C4-2B (cell line): ENCODE data around the gene ODF2.
"Not testable (repeated sequence)": the region's sequence is repeated elsewhere in the genome, so short reads cannot be mapped to it uniquely, and the experiment has no call there.

Experiments
- H3K27ac ChIP-seq: fragments of 450-650 bp; 2 replicates; pipeline ENCODE4 v1.5.1; 2017
- ZFX ChIP-seq: fragments of 450-650 bp; IDR thresholded peaks from 2 replicates; pipeline ENCODE4 v1.6.1; 2017
- TF ChIP-seq, protein P1 (sequence below): fragments of 450-650 bp; conservative IDR thresholded peaks from 2 replicates; pipeline ENCODE4 v1.5.1; 2017; ENCODE audit warnings: mild to moderate bottlenecking

The ODF2 gene

DNA sequence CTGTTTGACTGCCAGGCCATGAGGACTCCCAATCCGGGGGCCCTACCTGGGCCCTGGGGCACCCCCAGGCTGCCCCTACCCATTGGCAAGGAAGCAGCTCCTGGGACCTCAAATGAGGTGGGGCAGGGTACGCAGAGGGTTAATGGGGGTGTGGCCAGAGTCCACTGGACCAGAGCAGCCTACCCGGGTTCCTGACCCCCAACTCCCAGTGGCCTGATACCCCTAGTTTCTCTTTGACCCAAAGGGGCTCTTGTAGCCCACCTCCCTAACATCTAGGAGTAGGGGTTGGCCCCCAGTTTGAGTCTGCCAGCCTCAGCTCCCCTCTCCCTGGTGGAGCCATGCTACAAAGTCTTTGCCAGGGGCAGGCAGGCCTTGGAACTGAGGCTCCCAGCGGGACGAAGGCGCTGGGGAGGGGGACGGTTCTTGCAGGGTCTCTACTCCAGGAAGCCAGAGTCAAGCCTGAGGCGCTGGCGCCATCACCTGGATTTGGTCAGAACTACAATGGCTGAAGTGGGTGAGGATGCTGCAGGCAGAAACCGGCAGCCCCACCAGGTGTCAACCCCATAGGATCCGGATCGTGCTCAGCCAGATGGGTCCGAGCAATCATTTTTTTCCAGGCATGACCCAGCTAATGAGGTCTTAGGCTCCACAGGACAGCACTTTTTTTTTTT is 43.6 kb upstream of the ODF2 start:
- H3K27ac ChIP-seq: no peak overlapping the region
- no peak for TF ChIP-seq ZFX
- TF ChIP-seq, protein P1, sequence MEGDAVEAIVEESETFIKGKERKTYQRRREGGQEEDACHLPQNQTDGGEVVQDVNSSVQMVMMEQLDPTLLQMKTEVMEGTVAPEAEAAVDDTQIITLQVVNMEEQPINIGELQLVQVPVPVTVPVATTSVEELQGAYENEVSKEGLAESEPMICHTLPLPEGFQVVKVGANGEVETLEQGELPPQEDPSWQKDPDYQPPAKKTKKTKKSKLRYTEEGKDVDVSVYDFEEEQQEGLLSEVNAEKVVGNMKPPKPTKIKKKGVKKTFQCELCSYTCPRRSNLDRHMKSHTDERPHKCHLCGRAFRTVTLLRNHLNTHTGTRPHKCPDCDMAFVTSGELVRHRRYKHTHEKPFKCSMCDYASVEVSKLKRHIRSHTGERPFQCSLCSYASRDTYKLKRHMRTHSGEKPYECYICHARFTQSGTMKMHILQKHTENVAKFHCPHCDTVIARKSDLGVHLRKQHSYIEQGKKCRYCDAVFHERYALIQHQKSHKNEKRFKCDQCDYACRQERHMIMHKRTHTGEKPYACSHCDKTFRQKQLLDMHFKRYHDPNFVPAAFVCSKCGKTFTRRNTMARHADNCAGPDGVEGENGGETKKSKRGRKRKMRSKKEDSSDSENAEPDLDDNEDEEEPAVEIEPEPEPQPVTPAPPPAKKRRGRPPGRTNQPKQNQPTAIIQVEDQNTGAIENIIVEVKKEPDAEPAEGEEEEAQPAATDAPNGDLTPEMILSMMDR: peak; percentile 36

DNA sequence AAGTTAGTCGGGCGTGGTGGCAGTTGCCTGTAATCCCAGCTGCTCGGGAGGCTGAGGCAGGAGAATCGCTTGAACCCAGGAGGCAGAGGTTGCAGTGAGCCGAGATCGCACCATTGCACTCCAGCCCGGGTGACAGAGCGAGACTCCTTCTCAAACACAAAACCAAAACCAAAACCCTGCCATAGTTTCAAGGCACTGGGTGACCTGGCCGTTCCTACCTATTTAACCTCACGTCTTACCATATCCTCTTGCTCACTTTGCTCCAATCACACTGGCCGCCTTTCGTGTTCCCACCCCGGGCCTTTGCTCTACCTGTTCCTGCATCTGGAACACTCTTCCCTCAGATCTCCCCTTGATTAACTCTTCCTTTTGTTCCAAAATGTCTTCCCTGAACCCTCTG is 42.1 kb upstream of the ODF2 start:
- not testable (repeated sequence) for H3K27ac ChIP-seq

DNA sequence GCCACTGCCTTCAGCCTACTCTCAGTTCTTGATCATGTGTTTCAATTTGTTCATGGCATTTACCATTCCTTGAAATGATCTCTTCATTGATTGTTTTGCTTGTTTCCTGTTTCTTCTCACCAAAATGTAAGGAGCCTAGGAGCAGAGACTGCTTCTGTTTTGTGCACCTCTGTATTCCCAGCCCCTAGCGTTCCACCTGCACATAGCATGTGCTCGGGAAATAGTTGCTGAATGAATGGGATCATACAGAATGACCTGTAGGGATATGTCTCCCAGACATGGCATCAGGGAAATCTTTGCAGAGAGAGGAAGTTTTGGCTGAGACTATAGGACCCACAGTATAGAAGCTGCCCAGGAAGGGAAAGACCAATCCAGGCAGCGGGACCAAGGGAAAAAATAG is 41.3 kb upstream of the ODF2 start:
- no peak for TF ChIP-seq ZFX
- TF ChIP-seq, protein P1: no peak; the same call in 1 of the 2 replicates
- no peak overlapping the region for H3K27ac ChIP-seq

DNA sequence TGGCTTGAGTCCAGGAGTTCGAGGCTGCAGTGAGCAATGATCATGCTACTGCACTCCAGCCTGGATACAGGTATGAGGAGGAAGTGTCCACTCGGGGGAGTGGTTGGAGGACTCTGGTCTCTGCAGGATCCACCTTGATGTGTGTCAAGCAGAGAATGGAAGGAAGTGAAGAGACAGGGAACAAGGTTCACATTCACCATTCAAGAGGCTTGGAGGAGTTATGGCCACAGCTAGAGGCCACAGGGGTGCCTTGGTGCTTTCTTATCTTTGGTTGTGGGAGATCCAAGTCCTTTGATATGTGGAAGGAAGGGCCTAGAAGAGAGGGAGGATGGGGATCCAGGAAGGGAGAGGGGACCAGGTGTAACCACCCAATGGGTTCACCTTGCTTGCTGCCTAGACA is 40.5 kb upstream of the ODF2 start:
- H3K27ac ChIP-seq: peak overlapping the region; percentile 47
- TF ChIP-seq ZFX: no peak
- TF ChIP-seq, protein P1: no peak

DNA sequence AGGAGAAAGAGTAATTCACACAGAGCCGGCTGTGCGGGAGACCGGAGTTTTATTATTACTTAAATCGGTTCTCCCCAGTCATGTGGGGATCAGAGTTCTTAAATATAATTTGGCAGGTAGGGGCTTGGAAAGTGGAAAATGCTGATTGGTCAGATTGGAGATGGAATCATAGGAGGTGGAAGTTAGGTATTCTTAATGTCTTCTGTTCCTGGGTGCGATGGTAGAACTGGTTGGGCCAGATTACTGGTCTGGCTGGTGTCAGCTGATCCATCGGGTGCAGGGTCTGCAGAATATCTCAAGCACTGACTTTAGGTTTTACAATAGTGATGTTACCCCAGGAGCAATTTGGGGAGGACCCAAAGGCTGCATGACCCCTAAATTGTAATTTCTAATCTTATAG is 39.8 kb upstream of the ODF2 start:
- TF ChIP-seq, protein P1: no peak
- no peak for TF ChIP-seq ZFX
- peak overlapping the region; percentile 47 for H3K27ac ChIP-seq

DNA sequence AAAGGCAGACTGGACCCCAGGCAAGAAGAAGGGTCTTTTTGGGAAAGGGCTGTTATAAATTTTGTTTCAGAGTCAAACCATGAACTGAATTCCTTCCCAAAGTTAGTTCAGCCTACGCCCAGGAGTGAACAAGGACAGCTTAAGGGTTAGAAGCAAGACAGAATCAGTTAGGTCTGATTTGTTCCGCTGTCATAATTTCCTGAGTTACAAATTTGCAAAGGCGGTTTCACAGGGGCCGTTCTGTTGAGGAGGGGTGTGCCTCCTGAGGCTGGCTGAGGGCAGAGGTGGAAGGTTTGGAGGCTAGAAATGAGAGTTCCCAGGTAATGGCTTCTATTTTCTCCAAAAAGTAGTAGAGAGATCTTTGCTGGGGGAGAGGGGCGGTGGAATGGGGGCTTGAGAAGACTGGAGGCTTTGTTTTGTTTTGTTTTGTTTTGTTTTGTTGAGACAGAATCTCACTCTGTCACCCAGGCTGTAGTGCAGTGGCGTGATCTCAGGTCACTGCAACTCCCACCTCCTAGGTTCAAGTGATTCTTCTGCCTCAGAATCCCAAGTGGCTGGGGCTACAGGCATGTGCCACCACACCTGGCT is 39.3 kb upstream of the ODF2 start:
- TF ChIP-seq ZFX: no peak
- TF ChIP-seq, protein P1: no peak

DNA sequence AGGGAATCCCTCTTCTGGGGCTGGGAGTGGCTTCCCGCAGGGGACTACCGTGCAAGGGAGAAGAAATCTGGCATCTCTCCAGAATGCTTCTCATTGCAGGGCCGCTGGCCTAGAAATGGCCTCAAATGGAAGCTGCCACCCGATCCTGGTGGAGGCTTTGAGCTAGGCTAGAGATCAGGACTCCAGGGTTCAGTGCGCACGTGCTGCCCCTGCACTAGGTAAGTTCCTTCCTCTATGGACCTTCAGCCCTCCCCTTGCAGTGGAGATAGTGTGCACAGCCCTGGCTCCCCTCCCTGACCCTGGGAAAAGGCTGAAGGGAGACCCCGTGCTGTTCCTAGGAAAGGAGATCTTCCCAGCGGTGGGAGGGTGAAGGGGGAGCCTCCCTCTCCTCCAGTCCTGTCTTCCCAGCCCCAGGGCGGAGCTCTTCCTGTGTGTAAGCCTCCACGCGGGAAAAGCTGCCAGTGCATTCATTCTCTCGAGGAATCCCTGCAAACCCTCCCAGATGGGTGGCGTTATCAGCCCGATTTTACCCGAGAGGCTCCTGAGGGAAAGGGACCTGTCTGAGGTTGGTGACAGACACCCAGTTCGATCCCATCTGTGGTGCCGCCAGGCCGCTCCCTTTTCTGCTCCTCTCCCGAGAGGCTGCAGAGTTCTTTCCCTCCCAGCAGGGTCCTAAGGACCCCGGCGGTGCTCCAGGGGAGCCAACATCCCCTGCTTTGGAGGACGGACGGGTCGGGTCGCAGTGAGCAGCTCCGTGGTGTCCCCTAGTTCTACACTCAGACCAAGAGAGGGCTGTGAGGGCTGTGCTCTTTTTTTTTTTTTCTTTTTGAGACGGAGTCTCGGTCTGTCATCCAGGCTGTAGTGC is 36.5 kb upstream of the ODF2 start:
- TF ChIP-seq, protein P1: no peak
- no peak for TF ChIP-seq ZFX
- H3K27ac ChIP-seq: no peak overlapping the region

More for the DNA sequence above, 39.3 kb upstream of the ODF2 start:
- peak overlapping the region; percentile 47; the same call in 1 of the 2 replicates for H3K27ac ChIP-seq
